ENCODE results near the gene EXOSC2.

DNA sequence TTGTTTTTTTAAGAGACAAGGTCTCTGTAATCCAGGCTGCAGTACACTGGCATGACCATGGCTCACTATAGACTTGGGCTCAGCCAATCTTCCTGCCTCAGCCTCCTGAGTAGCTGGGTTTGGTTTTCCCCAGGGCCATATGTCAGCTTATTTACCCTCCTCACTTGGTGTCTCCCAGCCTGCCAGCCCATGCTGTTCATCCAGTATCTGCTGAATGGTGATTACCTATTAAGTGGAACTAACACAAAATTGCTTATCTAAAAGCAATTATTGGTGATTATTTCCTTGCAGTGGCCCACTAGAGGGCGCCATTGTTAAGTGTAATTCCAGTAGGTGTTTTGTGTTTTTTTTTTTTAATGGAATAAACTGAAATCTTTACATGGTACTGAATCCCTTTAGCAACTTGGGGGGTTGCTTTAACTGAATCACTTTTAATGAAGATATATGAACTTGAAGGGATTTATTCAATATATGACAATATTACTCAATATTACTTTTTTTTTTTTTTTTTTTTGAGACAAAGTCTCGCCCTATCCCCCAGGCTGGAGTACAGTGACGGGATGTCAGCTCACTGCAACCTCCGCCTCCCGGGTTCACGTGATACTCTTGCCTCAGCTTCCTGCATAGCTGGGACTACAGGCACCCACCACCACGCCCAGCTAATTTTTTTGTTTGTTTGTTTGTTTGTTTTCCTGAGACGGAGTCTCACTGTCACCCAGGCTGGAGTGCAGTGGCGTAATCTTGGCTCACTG, 13.8 kb downstream of the EXOSC2 start:
- TF ChIP-seq, protein P1, sequence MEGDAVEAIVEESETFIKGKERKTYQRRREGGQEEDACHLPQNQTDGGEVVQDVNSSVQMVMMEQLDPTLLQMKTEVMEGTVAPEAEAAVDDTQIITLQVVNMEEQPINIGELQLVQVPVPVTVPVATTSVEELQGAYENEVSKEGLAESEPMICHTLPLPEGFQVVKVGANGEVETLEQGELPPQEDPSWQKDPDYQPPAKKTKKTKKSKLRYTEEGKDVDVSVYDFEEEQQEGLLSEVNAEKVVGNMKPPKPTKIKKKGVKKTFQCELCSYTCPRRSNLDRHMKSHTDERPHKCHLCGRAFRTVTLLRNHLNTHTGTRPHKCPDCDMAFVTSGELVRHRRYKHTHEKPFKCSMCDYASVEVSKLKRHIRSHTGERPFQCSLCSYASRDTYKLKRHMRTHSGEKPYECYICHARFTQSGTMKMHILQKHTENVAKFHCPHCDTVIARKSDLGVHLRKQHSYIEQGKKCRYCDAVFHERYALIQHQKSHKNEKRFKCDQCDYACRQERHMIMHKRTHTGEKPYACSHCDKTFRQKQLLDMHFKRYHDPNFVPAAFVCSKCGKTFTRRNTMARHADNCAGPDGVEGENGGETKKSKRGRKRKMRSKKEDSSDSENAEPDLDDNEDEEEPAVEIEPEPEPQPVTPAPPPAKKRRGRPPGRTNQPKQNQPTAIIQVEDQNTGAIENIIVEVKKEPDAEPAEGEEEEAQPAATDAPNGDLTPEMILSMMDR (conservative IDR thresholded peaks at IDR 0.05) = peak; percentile 94
- TF ChIP-seq EZH2 (IDR thresholded peaks at IDR 0.05; ENCODE audit: low read depth) = no peak
